ENCODE measurements around the gene POLR2L.

The POLR2L gene

DNA sequence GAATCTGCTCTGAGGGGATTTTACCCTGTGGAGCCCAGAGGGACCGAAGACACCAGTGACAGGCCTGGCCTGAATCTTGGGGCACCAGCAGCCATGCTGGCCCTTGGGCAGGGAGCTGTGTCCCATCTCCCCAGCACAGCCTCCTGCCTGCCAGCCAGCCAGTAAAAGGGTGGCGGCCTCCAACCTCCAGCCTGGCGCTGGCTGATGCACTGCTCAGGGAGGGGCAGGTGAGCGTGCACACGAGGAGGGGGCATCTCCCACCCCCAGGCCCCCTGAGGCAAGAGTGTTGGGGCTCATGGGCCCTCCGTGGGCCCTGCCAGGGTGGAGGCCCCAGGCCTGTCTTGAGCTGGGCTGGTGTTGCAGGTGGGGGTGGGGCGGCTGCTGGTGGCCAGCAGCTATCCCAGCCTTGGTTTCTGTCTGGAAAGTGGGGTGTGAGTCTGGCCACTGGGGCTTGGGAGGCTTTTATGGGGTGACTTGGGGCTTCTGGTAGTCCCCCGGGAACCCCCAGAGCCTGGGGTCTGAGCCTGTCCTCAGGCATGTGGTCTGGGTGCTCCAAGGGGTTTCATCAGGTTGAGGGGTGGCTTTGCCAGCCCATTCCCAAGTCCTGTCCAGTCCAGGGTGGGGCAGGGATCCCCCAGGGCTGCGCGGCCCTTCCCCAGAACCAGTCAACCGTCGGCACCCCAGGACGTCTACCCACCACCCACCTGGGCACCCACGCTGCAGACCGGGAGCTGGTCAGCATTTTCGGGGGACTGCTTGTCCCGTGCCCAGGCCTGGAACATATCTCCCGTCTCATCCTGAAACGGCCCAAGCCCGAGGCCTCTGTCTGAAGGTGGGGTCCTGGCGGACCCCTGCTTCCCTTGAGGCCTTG, 18.1 kb upstream of the POLR2L start:
- Histone ChIP-seq H3K9me3 (replicated peaks; ENCODE audit: low read length) (no peaks in the 10 kb centered on the region), H3K9ac (ENCODE audit: low read depth, low read length) (no peak overlapping the region), H3K4me3 (ENCODE audit: low read length) (no peak overlapping the region), H3K4me1 (ENCODE audit: control insufficient read depth, insufficient read depth, low read length) (peaks cover 8% of the 10 kb centered on the region), H3K27me3 (ENCODE audit: control insufficient read depth, insufficient read depth, low read length) (no peaks in the 10 kb centered on the region), H3K4me2 (ENCODE audit: low read length) (no peak overlapping the region), H3K36me3 (ENCODE audit: insufficient read depth, low read length) (peaks cover 42% of the 10 kb centered on the region)

DNA sequence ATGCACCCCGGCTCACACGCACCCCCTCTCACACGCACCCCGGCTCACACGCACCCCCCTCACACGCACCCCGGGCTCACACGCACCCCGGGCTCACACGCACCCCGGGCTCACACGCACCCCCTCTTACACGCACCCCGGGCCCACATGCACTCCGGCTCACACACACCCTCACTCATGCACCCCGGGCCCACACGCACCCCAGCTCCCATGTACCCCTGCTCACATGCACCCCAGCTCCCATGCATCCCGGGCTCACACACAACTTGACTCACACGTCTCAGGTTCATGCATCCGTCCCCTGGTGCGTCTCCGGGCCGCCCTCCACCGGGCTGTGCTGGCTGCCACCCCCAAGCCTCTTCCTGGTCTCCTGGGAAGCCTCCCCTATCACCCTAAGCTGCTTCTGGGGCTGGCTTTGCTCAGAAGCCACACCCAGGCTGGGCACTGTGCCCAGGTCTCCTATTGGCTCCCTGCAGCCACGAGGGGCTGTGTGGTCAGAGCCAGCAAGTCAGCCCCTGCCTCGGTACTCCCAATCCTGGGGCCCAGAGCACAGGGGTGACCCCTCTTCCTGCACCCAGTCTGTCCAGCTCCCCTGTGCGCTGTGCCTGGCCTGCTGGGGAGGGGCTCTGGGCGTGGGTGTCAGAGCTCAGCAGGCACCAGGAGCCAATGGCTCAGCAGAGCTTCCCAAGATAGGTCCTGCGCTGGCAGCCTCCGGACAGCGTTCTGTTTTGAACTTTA, 17.2 kb upstream of the POLR2L start:
- peaks cover 8% of the 10 kb centered on the region for H3K4me1 ChIP-seq (ENCODE audit: control insufficient read depth, insufficient read depth, low read length)
- H3K4me2 ChIP-seq (ENCODE audit: low read length), result peak overlapping the region; percentile 4
- peaks cover 36% of the 10 kb centered on the region for H3K36me3 ChIP-seq (ENCODE audit: insufficient read depth, low read length)
- H3K27me3 ChIP-seq (ENCODE audit: control insufficient read depth, insufficient read depth, low read length), result no peaks in the 10 kb centered on the region
- H3K4me3 ChIP-seq (ENCODE audit: low read length), result no peak overlapping the region
- no peak overlapping the region for H3K9ac ChIP-seq (ENCODE audit: low read depth, low read length)
- no peaks in the 10 kb centered on the region for H3K9me3 ChIP-seq (replicated peaks; ENCODE audit: low read length)

DNA sequence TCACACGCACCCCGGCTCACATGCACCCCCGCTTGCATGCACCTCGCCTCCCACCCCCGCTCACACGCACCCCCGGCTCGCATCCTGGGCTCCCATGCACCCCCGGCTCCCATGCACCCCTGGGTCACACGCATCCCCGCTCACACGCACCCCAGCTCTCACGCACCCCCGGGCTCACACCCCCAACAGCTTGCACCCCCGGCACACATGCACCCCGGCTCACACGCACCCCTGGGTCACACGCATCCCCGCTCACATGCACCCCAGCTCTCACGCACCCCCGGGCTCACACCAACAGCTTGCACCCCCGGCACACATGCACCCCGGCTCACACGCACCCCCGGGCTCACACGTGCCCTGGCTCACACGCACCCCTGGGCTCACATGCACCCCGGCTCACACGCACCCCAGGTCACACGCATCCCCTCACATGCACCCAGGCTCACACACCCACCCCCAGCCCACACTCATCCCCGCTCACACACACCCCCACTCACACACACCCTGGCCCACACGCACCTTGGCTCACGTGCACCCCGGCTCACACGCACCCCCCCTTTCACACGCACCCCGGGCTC, 16.5 kb upstream of the POLR2L start:
- Histone ChIP-seq H3K27me3 (ENCODE audit: control insufficient read depth, insufficient read depth, low read length) (no peaks in the 10 kb centered on the region), H3K9me3 (replicated peaks; ENCODE audit: low read length) (no peaks in the 10 kb centered on the region), H3K4me3 (ENCODE audit: low read length) (no peak overlapping the region), H3K4me1 (ENCODE audit: control insufficient read depth, insufficient read depth, low read length) (peaks cover 8% of the 10 kb centered on the region), H3K9ac (ENCODE audit: low read depth, low read length) (no peak overlapping the region), H3K36me3 (ENCODE audit: insufficient read depth, low read length) (peaks cover 29% of the 10 kb centered on the region), H3K4me2 (ENCODE audit: low read length) (no peak overlapping the region)

DNA sequence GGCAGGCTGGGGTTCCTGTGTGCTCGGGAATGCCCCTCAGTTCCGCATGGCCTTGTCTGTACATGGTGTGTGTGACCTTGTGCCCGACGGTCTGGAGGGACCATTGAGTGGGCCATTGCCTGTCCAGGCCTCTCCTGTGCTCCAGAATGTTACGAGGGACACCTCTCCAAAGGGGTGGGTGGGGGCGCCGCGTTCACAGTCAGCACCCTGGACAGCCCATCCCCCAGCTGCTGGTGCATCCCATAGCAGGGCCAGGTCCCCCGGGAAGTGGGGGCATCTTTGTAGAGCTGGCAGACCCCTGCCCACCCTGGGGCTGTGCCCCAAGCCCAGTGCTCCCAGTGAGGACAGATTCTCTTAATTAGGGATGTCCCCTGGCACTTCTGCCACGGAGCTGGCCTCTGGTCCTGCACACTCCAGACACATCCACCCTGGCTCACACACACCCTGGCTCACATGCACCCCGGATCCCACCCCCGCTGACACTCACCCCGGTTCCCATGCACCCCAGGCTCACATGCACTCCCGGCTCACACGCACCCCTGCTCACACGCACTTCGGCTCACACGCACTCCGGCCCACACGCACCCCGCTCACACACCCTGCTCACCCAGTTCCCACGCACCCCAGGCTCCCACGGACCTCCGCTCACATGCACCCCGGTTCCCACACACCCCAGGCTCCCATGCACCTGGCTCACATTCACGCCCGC, 15.9 kb upstream of the POLR2L start:
- no peak overlapping the region for H3K4me2 ChIP-seq (ENCODE audit: low read length)
- H3K9ac ChIP-seq (ENCODE audit: low read depth, low read length), result no peak overlapping the region
- no peaks in the 10 kb centered on the region for H3K9me3 ChIP-seq (replicated peaks; ENCODE audit: low read length)
- peaks cover 23% of the 10 kb centered on the region for H3K36me3 ChIP-seq (ENCODE audit: insufficient read depth, low read length)
- H3K4me1 ChIP-seq (ENCODE audit: control insufficient read depth, insufficient read depth, low read length), result peaks cover 8% of the 10 kb centered on the region
- H3K27me3 ChIP-seq (ENCODE audit: control insufficient read depth, insufficient read depth, low read length), result no peaks in the 10 kb centered on the region
- H3K4me3 ChIP-seq (ENCODE audit: low read length), result no peak overlapping the region

DNA sequence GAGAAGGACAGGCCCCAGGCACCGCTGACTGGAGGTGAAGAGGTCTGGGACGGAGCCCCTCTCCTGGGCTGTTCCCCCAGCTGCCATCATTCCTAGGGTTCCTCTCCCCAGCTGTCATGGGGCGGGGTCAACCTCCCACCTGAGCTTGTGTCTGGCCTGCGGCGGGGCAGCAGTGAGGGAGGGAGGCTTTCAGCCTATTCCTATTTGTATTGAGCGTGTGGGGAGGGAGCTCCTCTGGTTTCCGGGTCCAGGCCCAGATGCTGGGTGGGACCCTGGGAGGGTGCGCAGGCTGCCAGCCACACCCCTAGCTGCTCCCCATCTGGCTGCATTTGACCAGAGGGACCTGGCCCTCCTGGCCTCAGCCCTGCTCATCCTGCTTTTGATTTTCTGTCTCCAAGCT, 14.1 kb upstream of the POLR2L start:
- H3K4me3 ChIP-seq (ENCODE audit: low read length), result no peak overlapping the region
- H3K9ac ChIP-seq (ENCODE audit: low read depth, low read length), result no peak overlapping the region
- peaks cover 8% of the 10 kb centered on the region for H3K4me1 ChIP-seq (ENCODE audit: control insufficient read depth, insufficient read depth, low read length)
- peaks cover 14% of the 10 kb centered on the region for H3K36me3 ChIP-seq (ENCODE audit: insufficient read depth, low read length)
- no peaks in the 10 kb centered on the region for H3K9me3 ChIP-seq (replicated peaks; ENCODE audit: low read length)
- no peak overlapping the region for H3K4me2 ChIP-seq (ENCODE audit: low read length)
- no peaks in the 10 kb centered on the region for H3K27me3 ChIP-seq (ENCODE audit: control insufficient read depth, insufficient read depth, low read length)

DNA sequence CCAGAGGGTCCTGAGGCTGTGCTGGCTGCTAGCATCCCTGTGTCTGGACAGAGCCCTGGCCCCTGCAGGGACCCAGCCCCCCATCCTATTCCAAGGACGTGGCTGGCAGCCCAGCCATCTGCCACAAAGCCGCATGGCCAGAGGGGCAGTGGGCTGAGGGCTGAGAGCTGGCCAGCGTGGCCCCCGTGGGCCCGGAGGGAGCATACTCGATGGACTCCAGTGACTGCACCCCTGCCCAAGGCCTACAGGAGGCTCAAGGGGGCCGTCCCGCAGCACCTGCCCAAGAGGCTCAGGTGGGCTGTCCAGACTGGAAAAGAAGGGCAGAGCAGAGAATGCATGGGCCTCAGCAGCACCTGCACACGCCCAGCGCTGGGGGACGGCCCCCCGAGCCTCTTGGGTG, 13.5 kb upstream of the POLR2L start:
- Histone ChIP-seq H3K27me3 (ENCODE audit: control insufficient read depth, insufficient read depth, low read length) (no peaks in the 10 kb centered on the region), H3K36me3 (ENCODE audit: insufficient read depth, low read length) (peaks cover 17% of the 10 kb centered on the region), H3K4me3 (ENCODE audit: low read length) (no peak overlapping the region), H3K4me2 (ENCODE audit: low read length) (no peak overlapping the region), H3K9ac (ENCODE audit: low read depth, low read length) (no peak overlapping the region), H3K9me3 (replicated peaks; ENCODE audit: low read length) (no peaks in the 10 kb centered on the region), H3K4me1 (ENCODE audit: control insufficient read depth, insufficient read depth, low read length) (peaks cover 8% of the 10 kb centered on the region)

DNA sequence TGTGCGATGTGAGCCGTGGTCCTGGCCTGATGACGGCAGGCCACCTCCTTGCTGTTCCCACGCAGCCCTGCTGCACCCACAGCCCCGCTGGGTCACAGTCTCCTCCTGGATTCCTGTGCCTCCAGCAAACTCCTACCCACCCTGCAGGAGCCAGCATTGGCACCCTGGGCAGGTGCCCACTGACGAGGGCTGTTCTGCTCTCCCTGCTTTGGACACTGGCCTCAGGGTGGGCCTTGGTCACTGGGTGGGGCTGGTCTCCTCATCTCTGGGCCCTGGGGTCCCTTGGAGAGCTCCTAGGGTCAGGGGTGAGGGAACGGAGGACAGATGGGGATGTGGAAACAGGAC, 13.0 kb upstream of the POLR2L start:
- no peak overlapping the region for H3K4me3 ChIP-seq (ENCODE audit: low read length)
- H3K4me1 ChIP-seq (ENCODE audit: control insufficient read depth, insufficient read depth, low read length), result peaks cover 8% of the 10 kb centered on the region
- no peak overlapping the region for H3K9ac ChIP-seq (ENCODE audit: low read depth, low read length)
- H3K9me3 ChIP-seq (replicated peaks; ENCODE audit: low read length), result no peaks in the 10 kb centered on the region
- H3K27me3 ChIP-seq (ENCODE audit: control insufficient read depth, insufficient read depth, low read length), result no peaks in the 10 kb centered on the region
- peaks cover 20% of the 10 kb centered on the region for H3K36me3 ChIP-seq (ENCODE audit: insufficient read depth, low read length)
- H3K4me2 ChIP-seq (ENCODE audit: low read length), result no peak overlapping the region

DNA sequence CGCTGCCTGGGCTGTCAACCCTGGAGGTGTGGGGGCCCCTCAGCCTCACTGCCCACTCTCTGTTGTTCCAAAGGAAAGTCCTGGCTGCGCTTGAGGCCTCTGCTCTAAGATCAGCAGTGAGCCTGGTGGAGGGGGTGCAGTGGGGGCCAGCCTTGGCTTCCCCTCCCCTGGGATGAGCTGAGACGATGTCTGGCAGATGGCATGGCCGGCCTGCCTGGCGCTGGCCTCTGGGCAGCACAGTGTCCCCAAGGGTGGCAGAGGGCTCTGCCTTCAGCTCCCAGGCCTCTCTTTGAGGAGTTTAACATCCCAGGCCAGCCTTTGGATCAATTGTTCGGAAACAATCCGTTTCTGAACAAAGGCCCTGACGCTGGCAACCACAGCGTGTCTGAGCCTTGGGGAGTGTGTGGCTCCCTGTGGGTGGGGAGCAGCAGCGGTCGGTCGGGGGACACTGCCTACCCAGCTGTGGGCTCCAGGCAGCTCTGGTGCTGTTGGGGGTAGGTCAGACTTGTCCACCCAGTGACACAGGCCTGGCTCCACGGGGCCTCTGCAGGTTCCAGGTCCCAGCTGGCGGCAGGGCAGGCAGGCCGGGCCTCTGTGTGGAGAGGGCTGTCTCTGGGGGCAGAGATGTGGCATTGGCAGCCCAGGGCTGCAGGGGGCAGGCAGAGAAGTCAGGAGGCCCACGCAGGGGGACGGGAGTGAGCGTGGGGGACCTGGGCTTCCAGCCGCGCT, 12.4 kb upstream of the POLR2L start:
- H3K4me2 ChIP-seq (ENCODE audit: low read length), result no peak overlapping the region
- H3K27me3 ChIP-seq (ENCODE audit: control insufficient read depth, insufficient read depth, low read length), result no peaks in the 10 kb centered on the region
- H3K36me3 ChIP-seq (ENCODE audit: insufficient read depth, low read length), result peaks cover 20% of the 10 kb centered on the region
- H3K9me3 ChIP-seq (replicated peaks; ENCODE audit: low read length), result no peaks in the 10 kb centered on the region
- no peak overlapping the region for H3K9ac ChIP-seq (ENCODE audit: low read depth, low read length)
- H3K4me1 ChIP-seq (ENCODE audit: control insufficient read depth, insufficient read depth, low read length), result peaks cover 5% of the 10 kb centered on the region
- H3K4me3 ChIP-seq (ENCODE audit: low read length), result no peak overlapping the region

DNA sequence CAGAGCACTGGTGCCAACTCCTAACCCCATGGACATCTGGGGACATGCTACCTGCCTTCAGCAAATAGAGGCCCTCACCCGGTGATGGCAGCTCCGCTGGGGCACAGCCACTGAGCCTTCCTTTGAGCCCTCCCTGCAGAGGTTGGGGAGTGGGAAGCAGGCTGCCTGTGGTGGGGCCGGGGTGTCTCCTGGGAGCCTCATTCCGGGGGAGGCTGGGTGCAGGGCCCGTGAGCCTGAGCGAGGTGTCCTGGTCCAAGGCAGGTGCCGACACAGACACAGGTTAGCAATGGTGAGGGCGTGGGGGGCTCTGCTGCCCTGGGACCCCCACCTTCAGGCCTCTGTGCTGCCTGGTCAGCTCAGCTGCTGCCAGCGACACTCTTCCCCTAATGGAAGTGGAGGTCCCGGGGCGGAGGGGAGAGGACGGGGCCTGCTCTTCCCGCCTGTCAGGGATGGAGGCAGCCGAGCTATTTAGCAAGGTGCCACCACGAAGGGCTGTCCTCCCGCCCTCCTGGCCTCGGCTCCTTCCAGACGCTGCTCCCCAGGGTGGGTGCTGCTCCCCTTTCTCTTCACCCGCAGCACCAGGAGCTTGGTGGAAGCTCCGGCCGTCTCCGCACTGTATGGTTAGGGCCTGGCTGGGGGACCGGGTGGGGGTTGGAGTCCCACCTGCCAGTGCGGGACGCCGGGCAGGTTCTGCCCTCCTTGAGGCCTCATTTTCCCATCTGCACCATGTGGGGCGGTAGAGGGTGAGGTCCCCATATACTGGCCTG, 11.5 kb upstream of the POLR2L start:
- H3K36me3 ChIP-seq (ENCODE audit: insufficient read depth, low read length), result peaks cover 20% of the 10 kb centered on the region
- no peak overlapping the region for H3K4me2 ChIP-seq (ENCODE audit: low read length)
- H3K9me3 ChIP-seq (replicated peaks; ENCODE audit: low read length), result no peaks in the 10 kb centered on the region
- no peaks in the 10 kb centered on the region for H3K27me3 ChIP-seq (ENCODE audit: control insufficient read depth, insufficient read depth, low read length)
- H3K4me3 ChIP-seq (ENCODE audit: low read length), result no peak overlapping the region
- H3K9ac ChIP-seq (ENCODE audit: low read depth, low read length), result no peak overlapping the region
- peaks cover 5% of the 10 kb centered on the region for H3K4me1 ChIP-seq (ENCODE audit: control insufficient read depth, insufficient read depth, low read length)

DNA sequence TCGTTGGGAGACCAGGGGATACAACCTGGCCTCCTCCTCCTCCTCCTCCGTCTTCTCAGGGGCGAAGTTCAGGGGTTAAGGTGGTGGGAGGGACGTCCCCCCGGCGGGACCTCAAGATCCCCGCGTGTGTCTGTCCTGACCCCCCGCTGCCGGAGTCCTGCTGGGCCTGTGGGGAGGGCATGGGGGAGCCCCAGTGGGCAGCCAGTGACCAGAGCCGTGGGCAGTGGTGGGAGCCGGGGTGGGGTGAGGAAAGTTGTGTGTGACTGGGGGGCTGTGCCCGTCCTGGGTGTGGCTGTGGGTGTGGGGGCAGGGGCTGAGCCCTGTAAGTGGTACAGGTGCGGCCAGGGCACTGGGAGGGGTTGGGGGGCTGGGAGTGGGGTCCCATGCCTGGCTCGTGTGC, 10.4 kb upstream of the POLR2L start:
- Histone ChIP-seq H3K4me1 (ENCODE audit: control insufficient read depth, insufficient read depth, low read length) (peaks cover 14% of the 10 kb centered on the region), H3K9me3 (replicated peaks; ENCODE audit: low read length) (no peaks in the 10 kb centered on the region), H3K36me3 (ENCODE audit: insufficient read depth, low read length) (peaks cover 21% of the 10 kb centered on the region), H3K4me2 (ENCODE audit: low read length) (no peak overlapping the region), H3K27me3 (ENCODE audit: control insufficient read depth, insufficient read depth, low read length) (no peaks in the 10 kb centered on the region), H3K9ac (ENCODE audit: low read depth, low read length) (no peak overlapping the region), H3K4me3 (ENCODE audit: low read length) (no peak overlapping the region)

Measured in skeletal muscle satellite cell (primary cell).